GM23338 (cell line): ENCODE data around the gene CDH20.

Experiments
- CTCF ChIP-seq, 2 experiments: fragments of 200-600 bp in 1 of 2; sonication (generic) in 1 of 2; conservative IDR thresholded peaks; 2 replicates each; pipeline versions ENCODE4 v1.5.1 to v1.6.1; 2016 to 2017; ENCODE audit warnings: antibody characterized with exemption in 2 of 2, low read depth in 2 of 2, mild to moderate bottlenecking in 2 of 2, moderate library complexity in 1 of 2
- EZH2phosphoT487 ChIP-seq: fragments of 200-600 bp; sonication (generic); IDR thresholded peaks from one replicate; pipeline ENCODE4 v1.8.1; 2018; ENCODE audit warnings: antibody characterized with exemption; ENCODE audit not compliant: unreplicated experiment

GRCh38 chr18:61414086-61414485 lies 80.9 kb downstream of the CDH20 start:
- no peak for TF ChIP-seq CTCF (conservative IDR thresholded peaks at IDR 0.05; ENCODE audit: low read depth in 2 of 2)
- no peak for TF ChIP-seq EZH2phosphoT487
